Measurements from ENCODE around the gene CIART.
"Not testable (repeated sequence)": the region's sequence is repeated elsewhere in the genome, so short reads cannot be mapped to it uniquely, and the experiment has no call there.

CIART gene

GRCh38 chr1:150302902-150303301 is 20.5 kb downstream of the CIART start:
- DNase-seq (ENCODE audit: extremely low read depth, low read depth): no peak
- no peak overlapping the region for H3K4me3 ChIP-seq (replicated peaks; ENCODE audit: low read depth, low read length)
- TF ChIP-seq CTCF (IDR thresholded peaks at IDR 0.05; ENCODE audit: low read depth, low read length, missing control alignments): no peak

GRCh38 chr1:150308585-150308984 is 26.2 kb downstream of the CIART start:
- H3K4me3 ChIP-seq (replicated peaks; ENCODE audit: low read depth, low read length); DNase-seq (ENCODE audit: extremely low read depth, low read depth): not testable (repeated sequence)

- H3K4me3 ChIP-seq (replicated peaks; ENCODE audit: low read depth, low read length): no peak overlapping the region
- no peak for DNase-seq (ENCODE audit: extremely low read depth, low read depth)
- no peak for TF ChIP-seq CTCF (IDR thresholded peaks at IDR 0.05; ENCODE audit: low read depth, low read length, missing control alignments)
Observed at GRCh38 chr1:150309758-150310508, 27.6 kb downstream of the CIART start.

GRCh38 chr1:150311762-150312161 is 29.4 kb downstream of the CIART start:
- no peak overlapping the region for H3K4me3 ChIP-seq (replicated peaks; ENCODE audit: low read depth, low read length)
- no peak for TF ChIP-seq CTCF (IDR thresholded peaks at IDR 0.05; ENCODE audit: low read depth, low read length, missing control alignments)
- no peak for DNase-seq (ENCODE audit: extremely low read depth, low read depth)

- not testable (repeated sequence) for DNase-seq (ENCODE audit: extremely low read depth, low read depth); H3K4me3 ChIP-seq (replicated peaks; ENCODE audit: low read depth, low read length)
Observed at GRCh38 chr1:150314691-150315090, 32.3 kb downstream of the CIART start.

GRCh38 chr1:150320667-150320978 is 38.3 kb downstream of the CIART start:
- no peak for TF ChIP-seq CTCF (IDR thresholded peaks at IDR 0.05; ENCODE audit: low read depth, low read length, missing control alignments)
- peak overlapping the region; percentile 96 for H3K4me3 ChIP-seq (replicated peaks; ENCODE audit: low read depth, low read length)
- no peak for DNase-seq (ENCODE audit: extremely low read depth, low read depth)

GRCh38 chr1:150321826-150322166 is 39.4 kb downstream of the CIART start:
- DNase-seq (ENCODE audit: extremely low read depth, low read depth): no peak
- peak overlapping the region; percentile 96 for H3K4me3 ChIP-seq (replicated peaks; ENCODE audit: low read depth, low read length)
- TF ChIP-seq CTCF (IDR thresholded peaks at IDR 0.05; ENCODE audit: low read depth, low read length, missing control alignments): no peak

- DNase-seq (ENCODE audit: extremely low read depth, low read depth): no peak
- peak overlapping the region; percentile 96 for H3K4me3 ChIP-seq (replicated peaks; ENCODE audit: low read depth, low read length)
- no peak for TF ChIP-seq CTCF (IDR thresholded peaks at IDR 0.05; ENCODE audit: low read depth, low read length, missing control alignments)
Observed at GRCh38 chr1:150322310-150322709, 40.0 kb downstream of the CIART start.
